ENCODE results near the gene MAGI2.
"Not testable (repeated sequence)": the region's sequence is repeated elsewhere in the genome, so short reads cannot be mapped to it uniquely, and the experiment has no call there.

Gene MAGI2

DNA sequence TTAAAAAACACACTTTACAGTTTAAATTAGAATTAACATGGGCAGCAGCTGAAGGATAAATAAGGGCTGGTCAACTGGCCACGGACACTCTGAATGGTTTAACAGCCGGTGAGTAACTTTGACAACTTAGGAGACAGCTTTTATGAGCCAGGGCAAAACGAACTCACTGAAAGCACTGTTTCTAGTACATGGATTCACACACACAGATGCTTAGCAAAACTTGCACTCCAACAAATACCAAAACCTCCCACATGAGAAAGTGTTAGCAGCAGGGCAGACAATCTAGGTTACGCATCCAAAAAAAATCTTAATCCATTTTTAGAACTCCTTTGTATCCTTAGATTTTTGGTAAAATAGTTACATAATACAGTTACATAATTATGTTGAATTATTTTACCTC lies 1168.5 kb downstream of the MAGI2 start:
- DNase-seq (ENCODE audit: low spot score), result peak; percentile 20

DNA sequence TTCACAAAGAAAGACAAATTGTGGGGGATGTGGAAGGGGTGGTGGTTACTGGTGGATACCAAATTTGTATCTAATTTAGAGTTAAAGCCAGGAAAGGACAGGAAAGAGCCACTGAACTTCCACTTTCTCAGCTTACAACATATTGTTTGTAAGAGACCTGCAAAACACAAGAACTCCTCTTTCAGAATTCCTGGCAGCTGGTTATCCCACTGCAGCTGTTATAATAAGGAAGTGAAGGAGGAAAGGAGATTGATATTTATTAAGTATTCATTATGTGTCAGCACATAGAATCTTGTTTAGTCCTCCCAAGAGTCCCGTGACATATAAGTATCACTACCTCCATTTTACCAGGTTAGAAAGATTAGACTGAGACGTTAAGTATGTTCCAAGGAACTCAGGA lies 1173.2 kb downstream of the MAGI2 start:
- no peak for DNase-seq (ENCODE audit: low spot score)

DNA sequence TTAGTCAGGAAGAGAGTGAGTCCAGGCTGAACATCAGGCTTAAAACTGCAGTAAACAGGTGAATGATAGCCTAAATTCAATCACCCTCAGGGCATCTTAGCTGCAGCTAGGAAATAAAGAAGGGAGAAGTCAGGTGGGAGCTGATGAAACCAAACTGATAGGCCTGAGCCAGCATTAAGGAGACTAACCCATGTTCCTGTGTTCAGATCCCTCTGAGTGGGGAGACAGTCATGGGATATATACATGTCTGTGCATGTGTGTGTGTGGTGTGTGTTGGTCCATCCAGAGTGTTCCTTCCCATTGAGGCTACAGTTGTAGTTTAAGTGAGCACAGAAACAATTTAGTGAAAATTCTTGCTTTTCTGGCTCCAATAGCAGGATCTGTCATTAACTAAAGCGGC lies 1174.0 kb downstream of the MAGI2 start:
- no peak for DNase-seq (ENCODE audit: low spot score)

DNA sequence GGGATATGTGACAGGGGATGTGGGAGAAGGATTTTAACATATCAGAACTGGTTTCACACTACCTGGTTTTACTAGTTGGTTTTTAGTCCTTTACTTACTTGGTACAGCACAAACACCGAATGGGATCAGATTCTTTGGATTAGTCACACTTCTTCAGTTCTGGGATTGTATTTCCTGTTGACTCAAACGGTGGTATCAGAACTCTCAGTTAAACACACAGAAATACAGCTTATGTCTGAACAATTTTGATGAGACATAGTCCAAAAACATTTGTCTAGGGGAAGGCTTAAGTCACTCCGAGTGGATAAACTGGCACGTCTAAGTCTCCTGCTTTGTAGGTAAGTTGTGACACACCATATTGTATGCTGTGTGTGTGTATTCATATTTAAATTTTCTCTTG lies 1174.4 kb downstream of the MAGI2 start:
- peak; percentile 86 for DNase-seq (ENCODE audit: low spot score)

DNA sequence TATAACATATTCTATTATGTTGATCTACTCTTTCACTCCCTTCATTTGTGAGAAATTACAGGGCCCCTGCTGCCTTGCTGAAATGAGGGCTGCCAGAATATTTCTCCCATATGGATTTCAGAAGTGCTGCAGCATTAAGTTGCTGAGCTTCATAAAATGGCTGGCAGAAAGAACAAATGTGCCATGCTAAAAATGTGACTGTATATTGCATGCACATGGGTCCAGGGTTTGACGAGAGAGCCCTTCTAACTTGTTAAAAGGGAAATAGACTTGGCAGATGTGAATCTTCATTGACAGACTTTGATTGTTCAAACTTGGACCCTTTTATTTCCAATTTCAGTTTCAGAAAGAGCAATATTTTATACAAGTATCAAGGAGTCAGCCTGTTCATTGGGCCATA lies 1186.3 kb downstream of the MAGI2 start:
- DNase-seq (ENCODE audit: low spot score), result no peak

DNA sequence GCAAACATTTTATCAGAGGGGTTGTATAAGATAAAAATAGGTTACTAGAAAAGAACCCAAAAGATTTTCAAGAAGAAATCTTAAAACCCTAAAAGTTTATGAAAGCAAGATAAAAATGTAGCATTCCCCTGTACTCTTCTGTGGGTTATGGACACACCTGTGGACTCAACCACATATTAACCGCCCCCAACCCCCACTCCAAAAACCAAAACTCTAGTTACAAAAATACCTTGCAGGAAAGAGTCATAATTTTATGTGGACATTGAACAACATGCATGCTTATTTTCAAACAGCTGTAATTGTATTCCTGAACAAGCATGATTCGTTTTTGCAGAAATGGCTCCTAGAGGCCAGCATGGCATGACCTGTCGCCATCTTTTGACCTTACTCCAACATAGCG lies 1188.0 kb downstream of the MAGI2 start:
- no peak for DNase-seq (ENCODE audit: low spot score)

DNA sequence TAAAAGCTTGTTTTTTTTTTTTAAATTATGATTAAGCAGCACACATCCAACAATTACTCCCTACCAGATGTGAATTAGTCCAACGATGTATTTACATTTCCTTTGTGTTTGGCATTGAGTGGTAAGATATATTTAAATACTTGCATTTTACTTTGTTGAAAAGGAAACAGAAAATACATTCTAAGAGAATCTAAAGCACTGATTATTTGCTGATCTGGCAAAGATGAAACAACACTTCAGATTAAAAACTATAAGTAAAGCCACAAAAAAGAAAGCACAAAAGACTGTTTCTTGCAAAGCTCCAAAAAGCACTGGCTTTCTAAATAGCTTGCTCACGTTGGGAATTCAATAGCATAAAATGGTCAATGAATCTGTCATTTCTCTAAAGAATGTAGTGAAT lies 1188.4 kb downstream of the MAGI2 start:
- DNase-seq (ENCODE audit: low spot score), result no peak

DNA sequence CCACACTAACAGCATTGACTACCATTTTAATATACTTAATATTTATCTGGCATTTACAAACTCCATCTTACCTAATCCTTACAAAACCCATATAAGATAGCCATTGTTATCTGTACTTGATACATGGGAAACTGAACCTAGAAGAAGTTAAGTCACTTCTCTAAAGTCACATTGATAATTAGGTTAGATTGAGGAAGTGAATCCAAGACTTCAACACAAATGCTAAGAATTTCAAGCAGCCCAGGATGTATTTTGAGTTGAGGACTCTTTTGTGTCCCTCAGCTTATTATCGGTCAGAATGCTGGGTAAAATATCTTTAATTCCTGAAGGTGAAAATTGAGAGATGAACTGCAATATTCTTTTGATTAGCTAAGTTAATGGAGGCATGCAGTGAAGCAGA lies 1189.4 kb downstream of the MAGI2 start:
- no peak for DNase-seq (ENCODE audit: low spot score)

DNA sequence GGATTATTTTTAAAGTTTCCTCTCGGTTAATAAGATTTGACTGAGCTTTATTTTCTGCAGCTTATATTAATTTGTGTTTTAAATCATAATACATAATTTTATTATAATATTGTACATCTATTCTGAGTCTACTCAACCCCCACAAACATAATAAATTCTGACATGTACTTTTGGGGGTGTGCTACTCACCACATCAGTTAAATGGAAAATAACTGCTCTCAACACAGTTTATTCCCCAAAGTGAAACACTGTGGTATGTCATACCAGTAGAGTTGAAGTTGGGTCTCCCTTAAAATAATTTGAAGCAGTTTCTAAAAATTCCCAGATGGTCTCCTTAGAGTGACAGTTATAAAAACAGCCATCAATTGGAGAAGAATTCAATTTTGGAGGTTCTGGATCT lies 1191.7 kb downstream of the MAGI2 start:
- no peak for DNase-seq (ENCODE audit: low spot score)

DNA sequence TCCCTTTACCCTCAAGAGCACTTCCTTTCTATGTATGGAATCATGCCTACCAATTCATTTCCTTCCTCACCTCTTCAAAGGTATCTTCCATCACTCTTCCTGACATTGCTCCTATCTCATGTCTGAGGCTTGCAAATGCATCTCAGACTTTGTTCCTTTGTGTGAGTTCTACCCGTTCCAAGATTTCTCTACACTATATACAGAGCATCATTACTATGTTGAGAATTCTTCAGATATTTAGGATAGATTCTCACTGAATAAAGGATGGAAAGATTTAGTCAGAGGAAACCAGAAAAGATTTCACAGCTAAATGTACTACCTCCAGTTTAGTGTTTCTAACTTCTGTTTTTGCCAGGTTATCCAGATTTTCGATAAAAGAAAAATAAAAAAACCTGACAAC lies 1192.2 kb downstream of the MAGI2 start:
- no peak for DNase-seq (ENCODE audit: low spot score)

DNA sequence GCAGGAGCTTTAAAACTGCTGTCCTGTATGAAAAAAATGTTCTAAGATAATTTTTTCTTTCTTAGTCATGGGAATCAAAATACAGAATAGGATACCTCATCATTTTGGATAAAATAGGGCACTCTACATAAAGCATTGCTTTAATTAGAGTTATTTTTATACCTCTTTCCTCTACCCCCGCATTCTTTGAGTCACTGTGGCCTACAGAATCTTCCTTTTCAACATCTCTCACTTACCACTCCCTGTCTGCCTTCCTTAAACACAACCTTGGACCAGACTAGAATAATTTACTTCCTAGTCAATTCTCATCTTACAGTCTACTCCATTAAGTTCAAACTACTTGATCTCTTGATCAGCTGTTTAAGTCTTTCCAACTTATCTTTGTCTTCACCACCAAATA lies 1192.6 kb downstream of the MAGI2 start:
- peak; percentile 35 for DNase-seq (ENCODE audit: low spot score)

DNA sequence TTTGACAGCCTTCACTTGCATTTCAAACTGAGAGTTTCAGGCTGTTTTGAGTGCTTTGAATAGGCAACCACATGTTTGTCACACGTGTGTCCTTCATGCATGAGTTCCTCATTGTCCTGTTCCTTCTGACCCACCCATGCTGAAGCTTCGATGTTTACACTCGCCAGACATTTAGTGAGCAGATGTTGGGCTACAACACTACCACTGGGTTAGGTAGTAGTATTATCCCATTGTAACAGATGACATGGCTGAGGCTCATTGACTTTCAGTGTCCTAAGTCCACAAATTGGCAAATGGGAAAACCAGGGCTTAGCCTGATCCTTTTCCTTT lies 1198.8 kb downstream of the MAGI2 start:
- no peak for DNase-seq (ENCODE audit: low spot score)

DNA sequence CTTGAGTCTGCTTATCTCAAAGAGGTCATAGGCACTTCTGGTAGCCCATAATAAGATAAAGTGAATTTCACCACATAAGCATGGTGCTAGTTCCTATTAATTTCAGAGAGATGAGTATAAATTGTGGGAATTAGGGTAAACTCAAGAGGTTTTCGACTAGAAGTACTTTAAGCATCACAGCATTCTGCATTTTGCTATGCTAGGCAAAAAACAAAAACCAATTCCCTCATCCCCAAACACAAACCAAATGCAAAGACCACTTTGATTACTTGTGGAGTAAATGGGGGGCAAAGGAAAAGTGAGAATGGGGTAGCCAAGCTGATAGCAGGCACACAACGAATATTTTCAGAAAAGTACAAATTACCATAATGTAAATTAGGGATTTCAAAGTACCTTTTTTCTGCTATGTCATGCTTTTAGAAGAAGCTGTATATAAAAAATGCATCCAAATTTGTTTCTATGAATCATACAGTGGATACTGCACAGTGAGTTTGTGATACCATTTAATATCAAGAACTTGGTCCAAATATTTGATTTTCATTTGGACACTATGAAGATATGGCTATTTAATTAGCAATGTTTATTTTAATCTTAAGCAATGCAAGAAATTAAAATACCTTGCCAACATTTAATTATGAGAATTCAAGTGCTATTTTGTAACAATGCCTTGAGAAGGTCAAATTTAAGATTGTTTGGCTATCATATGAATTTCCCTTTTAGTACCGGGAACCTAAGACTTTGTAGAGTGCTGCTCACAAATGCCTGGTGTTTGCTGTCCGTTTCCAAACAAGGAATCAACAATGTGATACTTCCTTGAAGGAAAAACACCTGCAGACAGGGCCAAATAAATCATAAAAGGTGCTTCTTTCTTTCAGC lies 1199.4 kb downstream of the MAGI2 start:
- no peak for DNase-seq (ENCODE audit: low spot score)

DNA sequence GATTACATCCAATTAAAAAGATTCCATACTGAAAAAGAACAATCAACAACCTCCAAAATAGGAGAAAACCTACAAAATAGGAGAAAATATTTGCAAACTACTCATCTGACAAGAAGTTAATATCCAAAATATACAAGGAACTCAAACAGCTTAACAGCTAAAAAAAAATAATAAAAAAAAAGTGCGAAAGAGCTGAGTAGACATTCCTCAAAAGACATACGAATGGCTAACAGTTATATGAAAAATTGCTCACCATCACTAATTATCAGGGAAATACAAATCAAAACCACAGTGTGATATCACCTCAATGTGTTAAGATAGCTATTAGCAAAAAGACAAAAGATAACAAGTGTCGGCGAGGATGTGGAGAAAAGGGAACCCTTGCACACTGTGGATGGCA lies 1204.6 kb downstream of the MAGI2 start:
- DNase-seq (ENCODE audit: low spot score), result no peak

DNA sequence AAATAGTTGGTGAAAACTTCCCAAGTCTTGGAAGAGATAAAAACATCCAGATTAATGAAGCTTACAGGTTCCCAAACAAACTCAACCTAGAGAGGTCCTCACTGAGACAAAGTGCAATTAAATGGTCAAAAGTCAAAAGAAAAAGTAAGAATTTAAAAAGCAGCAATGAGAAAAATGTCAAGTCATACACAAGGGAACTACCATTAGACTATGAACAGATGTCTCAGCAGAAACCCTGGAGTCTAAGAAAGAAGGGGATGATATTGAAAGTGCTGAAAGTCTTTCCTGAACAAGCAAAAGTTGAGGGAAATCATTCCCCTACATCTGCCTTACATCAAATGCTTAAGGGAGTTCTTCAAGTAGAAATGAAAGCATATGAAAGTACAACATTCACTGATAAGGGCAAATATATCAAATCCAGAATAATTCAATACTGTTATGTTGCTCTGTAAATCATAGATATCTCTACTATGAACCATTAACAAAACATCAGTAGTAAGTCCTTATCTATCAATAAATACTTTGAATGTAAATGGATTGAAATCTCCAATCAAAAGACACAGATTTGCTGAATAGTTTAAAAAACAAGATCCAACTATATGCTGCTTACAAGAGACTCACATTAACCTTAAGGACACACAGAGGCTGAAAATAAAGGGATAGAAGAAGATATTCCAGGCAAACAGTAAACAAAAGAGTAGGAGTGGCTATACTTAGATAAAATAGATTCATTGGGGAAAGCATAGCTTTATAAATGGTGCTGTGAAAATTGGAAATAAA lies 1205.4 kb downstream of the MAGI2 start:
- DNase-seq (ENCODE audit: low spot score), result no peak

DNA sequence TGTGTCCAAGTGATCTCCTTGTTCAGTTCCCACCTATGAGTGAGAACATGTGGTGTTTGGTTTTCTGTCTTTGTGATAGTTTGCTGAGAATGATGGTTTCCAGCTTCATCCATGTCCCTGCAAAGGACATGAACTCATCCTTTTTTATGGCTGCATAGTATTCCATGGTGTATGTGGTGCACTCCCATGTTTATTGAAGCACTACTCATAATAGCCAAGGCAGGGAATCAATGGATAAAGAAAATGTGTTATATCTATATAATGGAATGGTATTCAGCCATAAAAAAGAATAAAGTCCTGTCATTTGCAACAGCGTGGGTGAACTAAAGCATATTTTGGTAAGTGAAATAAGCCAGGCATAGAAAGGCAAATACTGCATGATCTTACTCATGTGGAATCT lies 1213.3 kb downstream of the MAGI2 start:
- DNase-seq (ENCODE audit: low spot score), result not testable (repeated sequence)

DNA sequence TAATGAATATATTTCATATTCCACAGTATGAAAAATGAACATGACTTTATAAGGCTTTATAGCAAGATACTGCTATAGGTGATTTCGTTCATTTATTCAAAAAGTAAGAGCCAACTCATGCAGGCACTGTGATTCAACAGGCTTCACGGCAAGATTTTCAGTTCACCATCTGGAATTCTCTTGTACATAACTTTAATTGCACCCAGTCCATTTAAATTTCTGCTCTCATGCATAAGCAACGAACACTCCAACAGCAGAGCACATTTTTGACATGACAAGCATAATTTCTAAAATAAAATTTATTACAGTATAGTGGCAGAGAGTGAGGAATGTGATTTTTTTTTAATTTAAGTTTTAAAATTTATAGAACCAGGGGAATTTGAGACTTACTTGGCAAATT lies 1218.8 kb downstream of the MAGI2 start:
- DNase-seq (ENCODE audit: low spot score), result no peak

DNA sequence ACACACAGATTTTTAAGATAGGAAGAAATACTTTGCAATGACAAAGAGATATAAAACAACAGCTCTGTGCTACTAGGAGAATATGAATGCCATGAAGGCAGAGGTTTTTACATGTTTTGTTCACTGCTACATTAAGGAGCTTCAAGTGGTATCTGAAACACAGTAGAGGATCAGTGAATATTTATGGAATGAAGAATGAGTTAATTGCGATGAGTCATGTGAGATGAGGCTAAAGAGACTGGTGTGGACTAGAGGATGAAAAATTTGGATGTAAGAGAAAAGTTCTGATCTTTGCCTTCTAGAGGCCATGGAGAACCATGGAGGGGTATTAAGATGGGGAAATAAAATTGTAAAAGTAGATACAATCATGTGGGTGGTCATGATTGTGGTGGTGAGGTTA lies 1220.7 kb downstream of the MAGI2 start:
- peak; percentile 58 for DNase-seq (ENCODE audit: low spot score)

DNA sequence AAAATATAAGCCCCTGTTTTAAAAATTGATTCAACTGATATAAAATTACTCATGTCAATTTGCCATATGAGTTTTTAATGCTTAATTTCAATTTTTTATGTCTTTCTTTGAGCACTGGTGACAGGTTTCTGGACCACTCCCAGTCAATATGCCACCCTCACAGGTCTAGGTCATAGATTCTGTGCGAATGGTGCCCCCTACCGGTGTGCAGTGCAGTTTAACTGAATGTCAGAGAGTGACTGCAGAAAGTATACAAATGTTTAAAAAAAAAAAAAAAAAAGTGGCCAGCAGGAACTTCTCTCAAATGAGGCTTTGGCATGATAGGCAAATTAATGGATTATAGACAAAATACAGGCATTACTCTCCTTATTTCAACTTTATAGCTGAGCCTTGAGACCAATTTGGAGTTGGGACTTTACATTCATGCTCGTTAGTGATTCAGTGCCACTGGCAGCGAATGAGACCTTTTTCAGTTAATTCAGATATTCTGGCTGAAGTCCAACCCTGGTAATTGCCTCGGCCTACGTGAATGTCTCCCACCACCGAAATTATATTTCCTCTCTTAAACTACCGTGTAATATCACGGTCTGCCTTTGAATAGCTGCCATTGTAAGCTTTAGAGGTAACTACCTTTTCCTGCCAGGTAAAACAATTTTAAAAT lies 1227.3 kb downstream of the MAGI2 start:
- DNase-seq (ENCODE audit: low spot score), result no peak

DNA sequence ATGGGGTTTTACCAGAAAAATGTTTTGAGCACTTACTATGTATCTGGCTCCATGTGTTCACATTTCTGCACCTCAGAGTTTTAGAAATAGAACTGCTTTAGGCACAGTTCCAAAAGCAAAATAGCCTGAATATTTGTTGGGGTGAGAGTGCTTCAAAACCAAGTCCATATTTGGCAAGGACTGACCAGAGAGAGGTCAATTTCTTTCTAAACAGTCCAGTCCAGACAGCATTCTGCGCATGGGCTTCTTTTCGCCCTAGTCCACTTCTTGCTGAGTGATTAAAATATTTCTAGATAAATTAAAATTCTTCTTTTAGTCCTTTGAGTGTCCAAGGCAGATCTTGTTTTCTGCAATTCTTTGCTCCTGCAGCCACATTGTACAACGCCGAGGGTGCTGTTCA lies 1227.9 kb downstream of the MAGI2 start:
- peak; percentile 27 for DNase-seq (ENCODE audit: low spot score)

DNA sequence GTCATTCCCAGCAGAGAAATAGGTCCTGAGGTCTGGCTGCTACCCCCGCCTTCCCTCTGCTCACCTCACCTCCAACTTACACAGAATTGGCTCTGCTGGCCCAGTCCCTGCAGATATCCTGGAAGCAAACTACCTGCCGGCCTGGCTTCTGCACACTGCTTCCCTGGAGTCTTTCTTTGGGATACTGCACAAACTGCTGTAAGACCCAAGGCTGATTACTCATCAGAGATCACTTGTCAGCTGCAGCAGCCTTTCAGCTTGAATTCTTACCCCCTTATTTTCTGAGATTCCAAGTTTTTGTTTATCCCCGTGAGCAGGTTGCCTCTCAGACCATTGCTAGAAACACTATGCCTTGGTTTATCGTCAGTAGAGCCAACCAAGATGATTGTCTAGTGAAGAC lies 1228.5 kb downstream of the MAGI2 start:
- DNase-seq (ENCODE audit: low spot score), result no peak

DNA sequence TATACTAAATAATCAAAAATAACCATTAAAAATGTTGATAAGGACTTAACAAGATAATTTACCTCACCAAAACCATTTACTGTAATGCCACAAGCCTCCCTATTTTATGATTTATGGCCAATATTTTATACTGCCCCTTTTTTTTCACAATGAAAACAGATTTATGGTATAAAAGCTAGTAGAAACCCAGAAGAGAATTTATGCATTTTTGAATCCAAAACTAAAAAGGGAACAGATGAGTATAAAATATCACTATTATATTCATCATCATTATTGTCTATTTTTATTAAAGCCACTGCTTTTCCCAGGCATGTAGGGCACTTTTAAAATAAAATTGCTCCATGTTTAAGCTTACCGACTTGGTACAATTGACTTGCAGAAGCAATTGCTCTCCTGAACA lies 1229.9 kb downstream of the MAGI2 start:
- no peak for DNase-seq (ENCODE audit: low spot score)
